IPS-NIHi11 (cell line): ENCODE data around the gene ITPR2.
A peak's percentile ranks its signal among the peaks of the same experiment; 100 is the strongest.
"Not testable (repeated sequence)": the region's sequence is repeated elsewhere in the genome, so short reads cannot be mapped to it uniquely, and the experiment has no call there.

Experiments
- DNase-seq: peaks from one replicate; pipeline ENCODE4 v3.0.0; 2012; ENCODE audit warnings: mixed read lengths, low spot score

ITPR2 gene

DNA sequence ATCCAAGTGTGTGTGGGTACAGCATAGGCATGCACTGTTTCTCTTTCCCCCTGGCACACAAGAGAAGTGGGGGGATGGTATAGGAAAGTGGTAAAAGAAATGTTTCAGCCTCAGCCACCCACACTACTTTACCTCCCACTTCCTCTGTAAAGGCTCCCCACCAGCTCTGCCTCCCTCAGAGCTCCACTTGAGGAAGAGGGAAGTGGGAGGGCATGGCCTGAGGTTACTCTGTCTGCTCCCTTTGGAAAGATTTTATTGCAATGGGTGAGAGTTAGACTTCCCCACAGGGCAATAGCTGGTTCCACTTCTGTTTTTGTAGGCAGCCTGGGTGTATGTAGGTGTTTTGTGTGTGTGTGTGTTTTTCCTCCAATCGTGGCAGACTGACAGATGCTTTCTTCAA is 492.3 kb downstream of the ITPR2 start:
- DNase-seq, result no peak

DNA sequence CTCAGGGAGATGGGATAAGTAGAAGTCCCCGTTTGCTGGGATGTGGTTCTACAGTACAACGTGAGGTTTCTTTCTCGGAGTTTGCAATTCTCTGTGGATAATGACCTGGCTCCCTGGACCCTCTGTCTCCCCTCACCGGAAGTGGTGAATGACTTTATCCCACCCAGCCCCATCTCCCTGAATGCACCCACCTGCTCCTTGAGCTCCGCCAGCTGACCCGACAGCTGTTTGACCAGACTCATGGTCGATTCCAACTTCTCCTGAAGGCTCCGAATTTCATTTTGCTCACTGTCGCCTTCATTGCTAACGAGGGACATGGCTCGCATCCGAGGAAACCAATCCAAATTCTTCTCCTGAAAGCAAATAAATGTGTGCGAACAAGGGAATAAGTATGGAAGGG is 493.0 kb downstream of the ITPR2 start:
- DNase-seq, result no peak

DNA sequence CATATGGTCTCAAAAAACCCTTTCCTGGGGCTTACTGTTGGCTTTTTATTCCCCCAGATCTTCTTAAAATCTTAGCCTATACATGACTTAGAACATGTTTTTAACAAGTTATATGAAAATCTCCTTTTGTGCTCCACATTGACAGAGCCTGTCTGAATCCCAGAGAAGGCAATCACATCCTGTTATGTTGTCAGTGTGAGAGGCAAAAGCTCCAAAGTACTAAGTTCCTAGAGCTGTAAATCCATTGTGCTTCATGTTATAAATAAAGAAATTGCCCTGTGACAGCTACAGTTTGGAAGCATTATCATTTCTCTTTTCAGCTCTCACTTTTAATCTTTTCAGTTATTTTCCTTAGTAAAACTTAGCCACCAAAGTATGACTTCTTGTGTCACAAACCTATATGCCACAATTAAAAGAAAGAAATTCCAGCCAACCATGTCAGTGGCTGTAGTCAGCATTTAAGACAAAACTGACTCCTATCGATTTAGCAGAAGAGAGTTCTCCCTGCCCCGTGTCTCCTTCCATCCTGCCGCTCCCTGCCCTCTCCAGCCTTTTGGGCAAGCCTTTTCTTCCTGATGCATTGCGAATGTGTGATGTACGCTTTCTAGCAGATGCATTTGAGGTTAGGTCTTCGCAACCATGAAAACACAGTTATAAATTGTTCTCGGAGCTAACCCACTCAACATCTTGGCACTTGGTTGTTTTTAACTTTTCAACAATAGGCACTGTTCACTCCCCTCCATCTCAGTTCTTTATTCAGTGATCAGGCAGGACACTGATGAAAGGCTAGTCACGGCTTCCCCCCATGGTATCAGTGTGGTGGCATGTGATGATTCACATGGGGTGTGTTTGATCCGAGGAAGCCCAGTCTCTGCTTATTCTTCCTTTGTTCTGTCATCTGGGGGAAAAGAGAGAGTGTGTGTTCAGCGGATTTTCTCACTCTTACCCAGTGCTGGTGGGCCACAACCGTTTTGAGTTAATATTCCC is 494.1 kb downstream of the ITPR2 start:
- no peak for DNase-seq

DNA sequence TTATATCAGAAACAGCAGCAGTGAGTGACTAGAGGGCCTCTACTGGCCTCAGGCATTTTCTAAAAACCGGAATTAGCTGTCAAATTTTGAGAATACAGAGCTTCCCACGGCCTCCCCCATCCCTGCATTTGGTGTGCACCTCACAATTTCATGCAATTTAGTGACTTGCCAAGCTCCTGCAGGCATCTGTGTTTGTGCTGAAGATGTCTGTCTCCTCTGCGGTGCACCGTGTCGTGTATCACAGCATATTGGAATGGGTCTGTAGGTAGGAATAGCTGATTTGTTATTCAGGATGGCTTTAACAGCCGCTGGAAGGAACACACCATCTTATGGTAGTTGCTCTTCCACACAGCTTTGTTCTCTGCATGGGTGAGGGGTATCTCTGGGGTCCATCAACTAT is 497.3 kb downstream of the ITPR2 start:
- no peak for DNase-seq

DNA sequence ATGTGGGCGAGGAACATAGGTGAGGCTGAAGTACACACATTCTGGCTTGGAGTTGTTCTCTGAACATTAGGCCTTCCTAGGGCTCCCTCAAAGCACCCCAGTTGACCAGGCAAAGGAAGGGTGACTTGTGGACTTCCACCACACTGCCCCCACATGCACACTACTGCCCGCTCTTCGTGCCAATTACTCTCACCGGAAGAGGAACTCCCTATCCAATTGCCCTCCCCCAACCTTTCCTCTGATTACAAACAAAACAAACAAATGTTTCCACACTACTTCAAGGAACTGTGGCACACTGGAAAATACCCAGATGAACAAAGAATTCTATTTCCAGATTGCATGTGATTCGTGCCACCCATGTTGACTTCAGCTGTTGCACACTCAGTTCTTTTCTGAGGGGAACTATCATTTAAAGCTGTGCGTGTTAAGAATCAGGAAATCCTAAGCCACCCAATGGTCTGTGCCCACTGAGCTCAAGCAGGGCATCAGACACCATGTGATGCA is 498.3 kb downstream of the ITPR2 start:
- no peak for DNase-seq

DNA sequence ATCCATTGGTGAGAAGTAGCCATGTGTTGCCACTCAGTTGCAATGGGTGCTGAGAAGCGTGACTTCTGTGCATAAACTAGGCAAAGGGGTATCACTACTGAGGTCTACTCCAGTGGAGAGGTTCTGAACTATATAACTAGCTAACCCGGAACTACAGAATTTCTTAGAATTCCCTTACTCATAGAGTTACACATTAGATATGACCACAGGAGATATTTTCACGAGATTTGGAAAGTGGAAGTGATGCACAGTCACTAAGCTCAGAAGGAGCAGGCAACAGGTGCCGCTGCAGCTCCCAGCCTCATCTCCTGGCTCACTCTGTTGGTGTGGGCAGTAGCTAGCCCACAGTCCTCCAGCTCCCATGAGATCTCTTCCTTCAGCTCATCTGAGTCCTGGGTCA is 501.0 kb downstream of the ITPR2 start:
- DNase-seq, result no peak

DNA sequence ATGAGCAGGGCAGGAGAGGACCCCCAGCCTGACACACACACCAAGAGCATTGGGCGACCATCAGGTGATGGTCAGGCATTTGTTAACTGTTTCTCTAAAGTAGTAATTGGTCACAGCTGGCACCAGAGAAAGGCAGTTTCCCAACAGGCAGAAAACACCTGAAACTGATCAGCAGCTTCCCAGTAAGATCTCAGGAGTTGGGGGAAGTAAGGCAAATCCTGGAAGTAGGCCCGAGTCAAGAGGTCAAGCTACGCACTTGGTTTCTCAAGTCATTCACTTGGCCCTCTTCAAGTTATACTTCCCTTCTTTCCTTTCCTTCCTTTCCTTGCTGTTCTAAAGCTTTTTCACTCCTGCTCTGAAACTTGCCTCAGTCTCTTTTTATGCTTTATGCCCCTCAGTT is 501.9 kb downstream of the ITPR2 start:
- DNase-seq, result no peak

DNA sequence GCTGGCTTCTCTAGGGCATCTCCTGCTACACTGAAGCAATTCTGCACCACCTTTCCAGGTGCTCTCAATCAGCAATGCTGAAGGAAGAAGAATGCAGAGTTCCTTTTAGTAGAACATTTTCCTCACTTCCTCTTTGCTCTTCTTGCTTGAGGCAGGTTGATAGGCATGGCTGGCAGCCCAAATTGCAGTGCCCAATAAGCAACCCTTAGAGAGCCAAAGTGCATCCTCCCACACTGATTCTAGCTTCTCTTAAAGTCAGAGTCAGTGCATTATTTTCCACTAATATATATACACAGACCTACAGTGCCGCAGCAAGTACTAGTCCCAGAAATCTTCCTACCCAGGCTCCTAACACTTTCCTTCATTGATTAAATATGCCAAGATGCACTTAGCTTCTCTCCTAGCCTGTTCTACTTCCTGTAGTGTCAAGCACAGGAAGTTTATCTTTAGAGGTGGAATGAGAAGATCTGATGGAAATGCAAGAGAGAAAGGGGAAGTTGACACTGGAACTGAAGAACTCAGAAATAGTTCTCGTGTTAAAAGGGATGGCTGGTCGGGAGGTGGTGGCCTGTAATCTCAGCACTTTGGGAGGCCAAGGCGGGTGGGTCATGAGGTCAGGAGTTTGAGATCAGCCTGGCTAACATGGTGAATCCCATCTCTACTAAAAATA is 504.9 kb downstream of the ITPR2 start:
- no peak for DNase-seq

DNA sequence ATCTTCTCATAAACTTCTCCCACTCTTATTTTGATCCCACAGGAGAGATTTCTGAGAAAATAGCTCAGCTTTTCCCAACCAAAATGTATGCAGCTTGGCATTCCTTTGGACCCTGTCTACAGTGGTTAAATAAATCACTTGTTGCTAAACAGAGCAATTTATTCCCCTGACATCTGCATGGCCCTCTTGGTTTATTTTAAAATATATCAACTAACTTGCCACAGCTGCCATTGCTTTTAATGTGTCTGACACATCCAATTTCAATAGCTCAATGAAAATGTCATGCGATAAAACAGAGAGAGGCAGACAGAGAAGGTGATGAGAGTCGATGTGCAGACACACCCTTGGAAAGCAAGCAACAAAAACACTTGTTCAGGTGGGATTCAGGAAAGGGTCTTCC is 509.3 kb downstream of the ITPR2 start:
- no peak for DNase-seq

DNA sequence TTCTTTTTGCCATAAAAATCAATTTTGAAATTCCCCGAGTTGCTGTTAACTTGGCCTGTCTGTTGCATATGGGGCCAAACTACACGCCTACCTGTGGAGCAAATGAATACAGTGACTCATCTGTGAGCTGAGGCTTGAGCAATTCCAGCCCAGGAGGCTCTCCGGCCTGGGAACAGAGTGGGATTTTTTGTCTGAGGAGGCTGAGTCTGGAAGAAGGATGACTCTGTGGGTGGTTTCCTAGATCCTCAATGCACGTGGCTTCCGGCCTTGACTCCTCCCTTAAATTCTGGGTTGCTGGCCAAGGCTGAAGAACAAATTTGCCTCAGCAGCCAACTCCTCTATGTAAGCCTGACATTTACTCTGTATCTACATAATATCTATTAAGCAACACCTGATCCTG is 513.5 kb downstream of the ITPR2 start:
- peak; percentile 19 for DNase-seq

DNA sequence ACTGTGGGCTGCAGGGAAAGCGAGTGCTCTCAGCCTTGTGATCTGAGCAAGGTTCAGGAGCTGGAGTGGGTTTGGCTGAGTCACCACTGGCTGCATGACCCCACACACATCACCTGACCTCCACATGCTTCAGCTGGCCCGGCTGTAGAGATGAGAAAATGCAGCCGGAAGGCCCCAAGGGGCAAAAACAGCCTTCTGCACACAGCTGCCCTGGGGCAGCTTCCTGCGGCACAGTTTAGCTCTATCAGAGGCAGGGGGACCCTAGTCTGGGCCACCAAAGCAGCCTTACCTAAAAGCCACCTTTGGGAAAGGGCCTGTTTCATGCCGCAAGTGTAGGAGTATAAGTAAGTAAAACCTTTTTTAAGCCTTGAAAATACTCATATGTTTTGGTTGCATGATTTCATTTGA is 514.3 kb downstream of the ITPR2 start:
- no peak for DNase-seq

DNA sequence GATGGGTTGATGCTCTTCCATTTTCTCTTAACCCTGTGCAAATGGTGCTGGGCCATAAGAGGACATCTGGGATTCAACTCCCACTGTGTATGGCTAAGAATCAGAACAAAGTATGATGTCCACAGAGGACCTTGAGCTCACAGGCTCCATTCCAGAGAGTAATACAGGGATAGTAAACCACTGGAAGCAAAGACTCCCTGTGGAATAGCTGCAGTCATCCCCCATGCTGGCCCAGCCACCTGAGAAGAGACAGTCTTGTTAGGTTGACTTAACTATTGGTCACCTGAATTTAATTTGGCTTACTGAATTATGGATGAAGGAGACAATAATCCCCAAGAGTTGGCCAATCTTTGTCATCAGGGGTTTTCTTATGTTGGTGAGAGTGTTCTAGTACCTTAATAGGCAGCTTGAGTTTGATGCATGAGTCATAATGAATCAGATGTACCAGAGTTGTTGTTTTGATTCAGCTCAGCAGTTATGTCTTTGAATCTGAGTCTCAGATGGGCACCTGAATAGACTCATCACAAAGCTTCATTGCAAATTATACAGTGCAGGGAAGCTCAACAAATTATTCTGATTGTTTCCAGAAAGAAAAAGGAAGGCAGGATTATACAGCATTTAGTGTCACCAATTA is 514.9 kb downstream of the ITPR2 start:
- DNase-seq, result no peak

DNA sequence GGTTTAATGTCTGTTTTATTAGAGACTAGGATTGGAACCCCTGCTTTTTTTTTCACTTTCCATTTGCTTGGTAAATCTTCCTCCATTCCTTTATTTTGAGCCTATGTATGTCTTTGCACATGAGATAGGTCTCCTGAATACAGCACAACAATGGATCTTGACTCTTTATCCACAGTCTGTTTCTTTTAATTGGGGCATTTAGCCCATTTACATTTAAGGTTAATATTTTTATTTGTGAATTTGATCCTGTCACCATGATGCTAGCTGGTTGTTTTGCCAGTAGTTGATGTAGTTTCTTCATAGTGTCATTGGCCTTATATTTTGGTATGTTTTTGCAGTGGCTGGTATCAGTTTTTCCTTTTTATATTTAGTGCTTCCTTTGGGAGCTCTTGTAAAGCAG is 518.9 kb downstream of the ITPR2 start:
- not testable (repeated sequence) for DNase-seq

DNA sequence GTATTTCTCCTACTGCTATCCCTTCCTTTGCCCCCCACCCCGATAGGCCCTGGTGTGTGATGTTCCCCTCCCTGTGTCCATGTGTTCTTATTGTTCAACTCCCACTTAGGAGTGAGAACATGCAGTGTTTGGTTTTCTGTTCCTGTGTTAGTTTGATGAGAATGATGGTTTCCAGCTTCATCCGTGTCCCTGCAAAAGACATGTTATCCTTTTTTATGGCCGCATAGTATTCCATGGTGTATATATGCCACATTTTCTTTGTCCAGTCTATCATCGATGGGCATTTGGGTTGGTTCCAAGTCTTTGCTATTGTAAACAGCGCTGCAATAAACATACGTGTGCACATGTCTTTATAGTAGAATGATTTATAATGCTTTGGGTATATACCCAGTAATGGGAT is 522.5 kb downstream of the ITPR2 start:
- not testable (repeated sequence) for DNase-seq

DNA sequence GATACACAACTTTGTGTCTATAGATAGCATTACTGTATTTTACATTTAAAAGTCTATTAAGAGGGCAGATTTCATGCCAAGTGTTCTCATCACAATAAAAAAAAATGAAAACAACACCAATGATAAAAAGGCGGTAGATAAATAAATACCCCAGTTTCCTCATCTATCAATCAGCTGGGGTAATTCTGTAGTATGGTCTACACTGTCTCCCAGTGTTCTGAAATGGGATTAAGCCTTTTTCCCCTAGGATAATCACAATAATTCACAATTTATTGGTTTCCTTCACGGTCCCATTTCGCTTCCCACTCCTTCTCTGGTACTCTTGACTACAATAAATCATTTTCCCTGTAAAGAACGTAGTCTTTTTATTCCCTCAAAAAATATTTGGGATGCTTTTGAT is 523.4 kb downstream of the ITPR2 start:
- DNase-seq, result no peak

DNA sequence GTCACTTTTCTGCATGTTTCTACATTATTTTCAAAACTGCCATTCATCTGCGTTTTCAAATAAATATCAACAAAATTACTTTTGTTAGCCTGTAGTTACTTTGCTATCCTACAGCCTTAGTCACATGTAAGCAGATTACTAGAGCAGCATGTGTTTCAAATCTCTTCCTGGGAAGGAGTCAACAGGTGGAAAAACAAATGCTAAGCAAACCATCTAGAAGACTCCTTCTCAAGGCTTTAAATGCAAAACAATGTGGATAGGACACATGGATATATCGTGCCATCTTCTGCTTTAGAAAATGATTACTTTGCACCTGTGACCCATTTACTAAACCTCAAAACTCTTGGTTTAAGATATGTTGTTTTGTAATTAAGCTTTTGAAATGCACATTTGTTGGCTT is 528.7 kb downstream of the ITPR2 start:
- no peak for DNase-seq

DNA sequence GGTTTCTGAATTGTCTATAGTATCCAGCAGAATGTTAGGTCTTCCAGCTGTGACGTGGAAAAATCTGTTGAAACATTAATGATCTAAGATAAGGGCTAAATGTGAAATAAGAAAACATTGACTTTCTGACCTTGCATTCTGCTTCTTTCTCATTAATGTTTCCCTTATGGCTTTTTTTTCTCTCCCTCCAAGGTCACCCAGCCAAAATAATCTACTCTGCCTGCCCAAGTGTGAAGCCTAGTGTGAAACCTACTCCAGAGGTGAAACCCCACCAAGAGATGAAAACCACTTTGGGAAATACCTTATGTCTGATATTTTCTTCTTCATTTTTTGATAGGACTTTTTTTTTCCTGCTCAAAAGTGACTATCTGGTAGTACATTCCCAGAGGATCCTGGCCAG is 529.6 kb downstream of the ITPR2 start:
- no peak for DNase-seq

DNA sequence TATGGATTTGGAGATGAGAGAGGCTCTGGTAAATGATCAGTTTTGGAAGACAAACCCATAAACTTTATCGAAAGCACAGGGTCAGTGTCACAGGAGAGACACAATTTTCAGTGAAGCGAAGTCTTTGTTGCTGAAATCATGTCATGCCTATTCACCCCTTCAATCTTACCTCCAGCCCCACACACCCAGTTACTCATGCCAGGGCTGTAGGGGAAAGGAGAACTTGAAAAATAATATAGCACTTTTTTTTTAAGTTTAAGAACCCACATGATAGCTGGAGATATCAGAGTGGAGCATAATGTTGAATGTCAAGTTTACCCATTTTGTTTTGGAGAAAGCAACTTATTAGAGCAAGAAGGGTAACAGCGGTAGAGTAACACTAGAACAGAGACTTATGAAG is 530.2 kb downstream of the ITPR2 start:
- DNase-seq, result no peak

DNA sequence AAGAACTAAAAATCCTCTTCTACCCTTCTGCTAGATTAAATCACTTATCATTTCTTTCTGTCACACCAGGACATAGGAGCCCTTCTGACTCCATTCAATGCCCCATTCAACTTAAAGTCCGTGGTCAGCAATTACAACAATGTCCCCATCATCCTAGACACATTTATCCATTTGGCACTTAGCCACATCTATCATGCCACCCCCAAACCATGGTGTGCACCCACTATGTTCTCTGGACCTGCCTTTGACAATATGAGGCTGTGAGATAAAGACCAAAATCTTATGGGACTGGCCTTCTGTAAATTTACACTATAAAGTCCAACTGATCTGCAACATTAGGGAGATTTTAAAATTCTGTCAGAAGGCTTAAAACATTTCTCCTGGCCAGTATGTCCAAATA is 533.2 kb downstream of the ITPR2 start:
- no peak for DNase-seq

DNA sequence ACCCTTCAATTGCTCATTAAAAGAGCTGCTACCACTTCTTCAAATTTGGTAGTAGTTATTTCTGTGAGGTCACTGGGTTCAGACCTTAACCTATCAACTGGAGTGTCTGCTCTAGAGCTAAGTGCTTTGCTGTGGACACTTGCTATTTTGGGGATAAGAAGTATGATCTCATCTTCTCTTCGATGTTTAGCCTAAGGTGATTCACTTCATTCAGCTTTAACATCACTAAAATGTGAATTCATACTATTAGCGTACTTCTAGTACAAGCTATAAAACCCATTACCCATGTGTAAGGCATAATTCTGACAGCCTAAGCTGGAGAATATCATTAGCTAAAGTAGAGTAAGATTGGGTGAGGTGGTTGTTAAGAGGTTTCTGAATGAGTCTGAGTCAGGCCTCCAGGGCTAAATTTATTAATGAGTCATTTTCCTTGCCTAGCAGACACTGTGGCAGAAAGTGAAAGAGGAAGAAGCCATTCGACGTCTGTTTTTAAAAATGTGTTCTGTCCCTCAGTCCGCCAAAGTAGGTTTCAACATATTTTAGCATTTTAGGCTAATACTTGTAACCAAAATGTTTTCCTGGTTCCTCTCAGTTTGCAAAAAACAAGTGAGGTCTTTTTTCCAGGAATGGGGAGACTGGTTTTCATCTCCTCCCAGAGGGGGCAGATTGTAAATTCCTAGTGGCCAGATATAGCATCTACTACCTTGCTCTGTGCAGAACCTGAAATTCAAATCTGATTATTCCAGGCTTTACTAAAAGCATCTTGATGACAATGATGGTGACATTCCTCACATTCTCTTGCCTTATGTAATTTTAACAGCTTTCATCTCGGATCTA is 534.0 kb downstream of the ITPR2 start:
- no peak for DNase-seq

DNA sequence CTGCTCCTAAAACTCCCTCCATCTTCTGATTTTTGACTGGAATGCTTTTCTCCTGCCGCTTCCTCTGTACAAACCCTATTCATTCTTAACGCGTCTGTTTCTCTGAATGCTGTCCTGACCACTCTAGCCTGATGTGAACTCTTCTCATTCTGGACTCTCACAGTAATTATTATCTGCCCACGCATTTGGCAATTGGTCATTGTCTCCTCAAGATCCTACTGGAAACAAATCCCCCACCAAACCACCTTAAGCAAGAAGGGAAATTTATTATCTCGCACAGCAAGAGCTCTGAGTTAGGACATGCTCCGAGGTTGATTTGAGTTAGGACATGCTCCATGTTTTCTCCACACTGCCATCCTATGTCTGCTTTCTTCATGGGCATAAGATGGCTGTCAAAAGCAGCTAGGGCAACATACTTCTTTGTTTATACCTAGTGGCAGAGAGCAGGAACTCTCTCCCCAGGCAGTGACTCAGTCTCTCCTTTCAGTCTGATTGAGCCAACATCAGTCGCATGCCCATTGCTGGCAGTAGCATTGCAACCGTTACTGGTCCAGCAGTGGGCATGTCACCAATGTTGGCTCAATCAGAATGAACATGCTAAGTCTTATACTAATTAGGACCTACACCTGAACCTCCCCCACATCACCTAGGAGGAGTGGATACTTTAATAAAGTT is 535.5 kb downstream of the ITPR2 start:
- DNase-seq, result no peak
